Measurements from ENCODE around the gene HKDC1. TPM values are rescaled to one million over a fixed set of nuclear protein-coding genes. Genes with fewer than 3 reads are reported as not detected.

The HKDC1 gene
- total and polyA plus RNA-seq, 4 donors, result 0.53 to 20.0 (median 5.2) TPM

GRCh38 chr10:69182005-69182404 is 38.1 kb upstream of the HKDC1 start:
- peaks cover 0 to 26% (median 20%) of the 10 kb centered on the region in 4 donors for H3K4me1 ChIP-seq (ENCODE audit: control insufficient read depth in 4 of 4, insufficient read depth in 4 of 4, low read length in 3 of 4)
- H3K27me3 ChIP-seq (ENCODE audit: control insufficient read depth in 4 of 4, insufficient read depth in 4 of 4, low read length in 3 of 4), result no peaks in the 10 kb centered on the region
- no peak overlapping the region for H3K9ac ChIP-seq (ENCODE audit: low read depth in 1 of 2, low read length in 2 of 2)
- no peaks in the 10 kb centered on the region for H3K9me3 ChIP-seq (ENCODE audit: control insufficient read depth in 4 of 4, low read length in 3 of 4)
- H3K36me3 ChIP-seq (ENCODE audit: control insufficient read depth in 4 of 4, insufficient read depth in 3 of 4, low read depth in 1 of 4, low read length in 3 of 4), result peaks cover 4 to 15% (median 9%) of the 10 kb centered on the region in 4 donors
- no peak overlapping the region for H3K4me3 ChIP-seq (ENCODE audit: low read depth in 1 of 3, low read length in 3 of 3)
- 88% methylated on average over 4 of the region's 4 CpGs for WGBS
- TF ChIP-seq ZBTB33 (IDR thresholded peaks at IDR 0.05), result no peak
- no peak for TF ChIP-seq JUND (IDR thresholded peaks at IDR 0.05)
- TF ChIP-seq EGR1 (IDR thresholded peaks at IDR 0.05; ENCODE audit: low read depth in 2 of 2), result no peak
- no peak for TF ChIP-seq GABPA (IDR thresholded peaks at IDR 0.05 in 1 of 2, conservative IDR thresholded peaks at IDR 0.05 in 1 of 2)
- no peak for TF ChIP-seq HNF4A (conservative IDR thresholded peaks at IDR 0.05)
- no peak for TF ChIP-seq NR2F2 (IDR thresholded peaks at IDR 0.05)
- no peak for TF ChIP-seq FOXA1 (IDR thresholded peaks at IDR 0.05)
- no peak for TF ChIP-seq RAD21 (IDR thresholded peaks at IDR 0.05)
- no peak for TF ChIP-seq SP1 (IDR thresholded peaks at IDR 0.05)
- TF ChIP-seq REST (IDR thresholded peaks at IDR 0.05), result no peak
- no peak for TF ChIP-seq YY1 (IDR thresholded peaks at IDR 0.05)
- no peak for TF ChIP-seq CTCF (IDR thresholded peaks at IDR 0.05; ENCODE audit: low read depth, low read length, missing input control)
- no peak for TF ChIP-seq HNF4G (IDR thresholded peaks at IDR 0.05)
- no peak for TF ChIP-seq RXRA (IDR thresholded peaks at IDR 0.05)
- TF ChIP-seq ATF3 (IDR thresholded peaks at IDR 0.05), result no peak
- TF ChIP-seq FOXA2 (IDR thresholded peaks at IDR 0.05), result no peak
- no peak for TF ChIP-seq TAF1 (conservative IDR thresholded peaks at IDR 0.05)
- TF ChIP-seq MAX (IDR thresholded peaks at IDR 0.05), result no peak
- no peak for DNase-seq (ENCODE audit: low spot score)
- H3K27ac ChIP-seq (ENCODE audit: low read depth in 1 of 2, low read length in 2 of 2), result no peak overlapping the region
